PC-9 (cell line): ENCODE results near the gene TLR1.

ENCODE experiments used
- EZH2 ChIP-seq: fragments of 200-600 bp; sonication (generic); IDR thresholded peaks from 2 replicates; pipeline ENCODE4 v1.8.0; 2017; ENCODE audit warnings: antibody characterized with exemption, low read depth
- TF ChIP-seq, protein P1 (sequence below): fragments of 200-600 bp; sonication (generic); conservative IDR thresholded peaks from 2 replicates; pipeline ENCODE4 v1.6.1; 2017; ENCODE audit warnings: mixed run types, antibody characterized with exemption, mild to moderate bottlenecking, moderate library complexity

GRCh38 chr4:38831653-38832052 lies 27.1 kb upstream of the TLR1 start:
- TF ChIP-seq, protein P1, sequence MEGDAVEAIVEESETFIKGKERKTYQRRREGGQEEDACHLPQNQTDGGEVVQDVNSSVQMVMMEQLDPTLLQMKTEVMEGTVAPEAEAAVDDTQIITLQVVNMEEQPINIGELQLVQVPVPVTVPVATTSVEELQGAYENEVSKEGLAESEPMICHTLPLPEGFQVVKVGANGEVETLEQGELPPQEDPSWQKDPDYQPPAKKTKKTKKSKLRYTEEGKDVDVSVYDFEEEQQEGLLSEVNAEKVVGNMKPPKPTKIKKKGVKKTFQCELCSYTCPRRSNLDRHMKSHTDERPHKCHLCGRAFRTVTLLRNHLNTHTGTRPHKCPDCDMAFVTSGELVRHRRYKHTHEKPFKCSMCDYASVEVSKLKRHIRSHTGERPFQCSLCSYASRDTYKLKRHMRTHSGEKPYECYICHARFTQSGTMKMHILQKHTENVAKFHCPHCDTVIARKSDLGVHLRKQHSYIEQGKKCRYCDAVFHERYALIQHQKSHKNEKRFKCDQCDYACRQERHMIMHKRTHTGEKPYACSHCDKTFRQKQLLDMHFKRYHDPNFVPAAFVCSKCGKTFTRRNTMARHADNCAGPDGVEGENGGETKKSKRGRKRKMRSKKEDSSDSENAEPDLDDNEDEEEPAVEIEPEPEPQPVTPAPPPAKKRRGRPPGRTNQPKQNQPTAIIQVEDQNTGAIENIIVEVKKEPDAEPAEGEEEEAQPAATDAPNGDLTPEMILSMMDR, result no peak
- TF ChIP-seq EZH2, result no peak
